ENCODE data around the gene GABRP. TPM values are rescaled to one million over a fixed set of nuclear protein-coding genes. Genes with fewer than 3 reads are reported as not detected.

Gene GABRP
- polyA plus RNA-seq, 3 donors, result not detected

DNA sequence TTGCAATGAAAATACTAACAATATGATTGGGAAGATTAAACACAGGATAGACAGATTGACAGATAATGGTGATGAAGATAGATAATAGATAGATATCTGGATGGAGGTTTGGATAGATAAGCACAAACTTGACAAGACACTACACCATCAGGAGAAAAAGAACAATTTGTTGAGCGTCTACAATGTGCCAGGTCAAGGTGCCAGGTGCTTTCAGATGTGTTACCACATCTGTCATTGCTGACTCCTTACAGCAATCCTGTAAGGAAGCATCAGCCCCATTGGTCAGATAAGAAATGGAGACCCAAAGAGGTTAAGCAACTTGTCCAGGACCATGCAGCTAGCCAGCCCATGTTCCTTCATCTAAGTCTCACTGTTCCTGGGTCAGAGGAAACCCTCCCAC is 1.6 kb upstream of the GABRP start:
- no peaks in the 10 kb centered on the region for H3K36me3 Mint-ChIP-seq
- no peak overlapping the region for H3K4me3 ChIP-seq (replicated peaks in 1 of 3; ENCODE audit: low read depth in 2 of 3, low read length in 3 of 3)
- intact Hi-C loops (cut with micrococcal nuclease), result loop anchor here in 1 of 2 donors (10.0 kb wide), 1 partner anchor 1433 kb away; no protein-coding TSS in a partner anchor
- no peaks in the 10 kb centered on the region for H3K36me3 ChIP-seq (replicated peaks in 1 of 2; ENCODE audit: control insufficient read depth in 1 of 2, insufficient read depth in 2 of 2, low read length in 2 of 2)
- H3K4me3 Mint-ChIP-seq, result no peak overlapping the region
- TF ChIP-seq, protein P1, sequence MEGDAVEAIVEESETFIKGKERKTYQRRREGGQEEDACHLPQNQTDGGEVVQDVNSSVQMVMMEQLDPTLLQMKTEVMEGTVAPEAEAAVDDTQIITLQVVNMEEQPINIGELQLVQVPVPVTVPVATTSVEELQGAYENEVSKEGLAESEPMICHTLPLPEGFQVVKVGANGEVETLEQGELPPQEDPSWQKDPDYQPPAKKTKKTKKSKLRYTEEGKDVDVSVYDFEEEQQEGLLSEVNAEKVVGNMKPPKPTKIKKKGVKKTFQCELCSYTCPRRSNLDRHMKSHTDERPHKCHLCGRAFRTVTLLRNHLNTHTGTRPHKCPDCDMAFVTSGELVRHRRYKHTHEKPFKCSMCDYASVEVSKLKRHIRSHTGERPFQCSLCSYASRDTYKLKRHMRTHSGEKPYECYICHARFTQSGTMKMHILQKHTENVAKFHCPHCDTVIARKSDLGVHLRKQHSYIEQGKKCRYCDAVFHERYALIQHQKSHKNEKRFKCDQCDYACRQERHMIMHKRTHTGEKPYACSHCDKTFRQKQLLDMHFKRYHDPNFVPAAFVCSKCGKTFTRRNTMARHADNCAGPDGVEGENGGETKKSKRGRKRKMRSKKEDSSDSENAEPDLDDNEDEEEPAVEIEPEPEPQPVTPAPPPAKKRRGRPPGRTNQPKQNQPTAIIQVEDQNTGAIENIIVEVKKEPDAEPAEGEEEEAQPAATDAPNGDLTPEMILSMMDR (IDR thresholded peaks at IDR 0.05), result no peak
- H3K79me2 ChIP-seq (ENCODE audit: insufficient read depth, low read length), result no peaks in the 10 kb centered on the region
- H3K9me3 ChIP-seq (replicated peaks in 1 of 2; ENCODE audit: control insufficient read depth in 1 of 2, insufficient read depth in 1 of 2, low read length in 2 of 2), result no peaks in the 10 kb centered on the region
- H3K4me1 ChIP-seq (ENCODE audit: control insufficient read depth in 1 of 2, insufficient read depth in 2 of 2, low read length in 2 of 2), result no peaks in the 10 kb centered on the region
- DNase-seq, result no peak
- H3K4me1 Mint-ChIP-seq, result no peaks in the 10 kb centered on the region
- H3K27ac Mint-ChIP-seq, result no peak overlapping the region
- H3K27ac ChIP-seq (ENCODE audit: low read depth in 1 of 2, low read length in 2 of 2), result no peak overlapping the region
- no peaks in the 10 kb centered on the region for H3K9me3 Mint-ChIP-seq
- H2AFZ ChIP-seq (ENCODE audit: insufficient read depth, low read depth, low read length, poor library complexity, severe bottlenecking), result no peak overlapping the region
- H4K20me1 ChIP-seq (ENCODE audit: insufficient read depth, low read length), result no peaks in the 10 kb centered on the region
- H3K9ac ChIP-seq (ENCODE audit: insufficient read depth, low read length, poor library complexity, severe bottlenecking), result no peak overlapping the region
- no peaks in the 10 kb centered on the region for H3K27me3 ChIP-seq (ENCODE audit: control insufficient read depth in 2 of 2, insufficient read depth in 2 of 2, low read length in 2 of 2)
- H3K27me3 Mint-ChIP-seq (ENCODE audit: low read depth in 3 of 3), result peaks cover 2 to 3% (median 3%) of the 10 kb centered on the region in 3 donors
- WGBS (ENCODE audit: insufficient coverage), result 83% methylated on average over 1 of the region's 1 CpG
- no peak overlapping the region for H3K4me2 ChIP-seq (replicated peaks; ENCODE audit: extremely low read depth, low read length, poor library complexity, severe bottlenecking)

DNA sequence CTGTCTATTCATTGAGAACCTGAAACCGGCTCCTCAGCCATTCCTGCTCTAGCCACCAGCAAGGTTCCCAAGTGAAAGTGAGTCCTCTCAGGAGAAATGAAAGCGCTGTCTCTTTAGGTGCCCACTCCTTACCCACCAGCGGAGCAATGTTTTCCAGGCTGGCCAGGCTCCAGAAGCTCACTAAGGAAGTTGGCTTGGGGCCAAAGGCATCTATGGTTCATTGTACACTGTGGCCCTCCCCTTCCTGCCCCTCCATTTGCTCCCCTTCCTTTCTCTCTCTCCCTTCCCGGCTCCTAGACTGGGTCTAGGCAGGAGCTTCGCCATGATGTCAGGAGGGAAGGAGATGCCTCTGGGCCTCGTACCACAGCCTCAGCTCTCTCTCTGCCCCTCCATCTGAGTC is 1.1 kb upstream of the GABRP start:
- 100% methylated on average over 1 of the region's 6 CpGs for WGBS (ENCODE audit: insufficient coverage)
- Histone ChIP-seq H2AFZ (ENCODE audit: insufficient read depth, low read depth, low read length, poor library complexity, severe bottlenecking) (no peak overlapping the region), H3K4me2 (replicated peaks; ENCODE audit: extremely low read depth, low read length, poor library complexity, severe bottlenecking) (no peak overlapping the region), H3K9me3 (replicated peaks in 1 of 2; ENCODE audit: control insufficient read depth in 1 of 2, insufficient read depth in 1 of 2, low read length in 2 of 2) (no peaks in the 10 kb centered on the region), H3K9ac (ENCODE audit: insufficient read depth, low read length, poor library complexity, severe bottlenecking) (no peak overlapping the region), H3K27ac (ENCODE audit: low read depth in 1 of 2, low read length in 2 of 2) (no peak overlapping the region), H3K79me2 (ENCODE audit: insufficient read depth, low read length) (no peaks in the 10 kb centered on the region), H3K4me3 (replicated peaks in 1 of 3; ENCODE audit: low read depth in 2 of 3, low read length in 3 of 3) (no peak overlapping the region), H3K4me1 (ENCODE audit: control insufficient read depth in 1 of 2, insufficient read depth in 2 of 2, low read length in 2 of 2) (no peaks in the 10 kb centered on the region), H4K20me1 (ENCODE audit: insufficient read depth, low read length) (no peaks in the 10 kb centered on the region), H3K36me3 (replicated peaks in 1 of 2; ENCODE audit: control insufficient read depth in 1 of 2, insufficient read depth in 2 of 2, low read length in 2 of 2) (no peaks in the 10 kb centered on the region), H3K27me3 (ENCODE audit: control insufficient read depth in 2 of 2, insufficient read depth in 2 of 2, low read length in 2 of 2) (no peaks in the 10 kb centered on the region)
- Mint-ChIP-seq H3K4me3 (no peak overlapping the region), H3K36me3 (no peaks in the 10 kb centered on the region), H3K4me1 (no peaks in the 10 kb centered on the region), H3K9me3 (no peaks in the 10 kb centered on the region), H3K27me3 (ENCODE audit: low read depth in 3 of 3) (peaks cover under 1 to 3% (median 2%) of the 10 kb centered on the region in 3 donors), H3K27ac (no peak overlapping the region)
- TF ChIP-seq, protein P1 (IDR thresholded peaks at IDR 0.05), result no peak
- DNase-seq, result no peak
- intact Hi-C loops (cut with micrococcal nuclease), result loop anchor here in 1 of 2 donors (10.0 kb wide), 1 partner anchor 1432 kb away; no protein-coding TSS in a partner anchor

All from CD14-positive monocyte (primary cell).